AG04450 (cell line): ENCODE results near the gene NMRK2. TPM values are rescaled to one million over a fixed set of nuclear protein-coding genes. Genes with fewer than 3 reads are reported as not detected.

Source experiments
- CTCF ChIA-PET: fragments of 300-600, 350-600 bp; formaldehyde crosslinking; extraction: SDS; loops from one replicate; lab custom pipeline; 2022; ENCODE audit warnings: antibody characterized with exemption, inconsistent platforms; lab: Charles Lee
- POLR2A ChIA-PET: fragments of 350-600 bp; formaldehyde crosslinking; extraction: SDS; loops from one replicate; lab custom pipeline; 2021; ENCODE audit warnings: antibody characterized with exemption, inconsistent platforms; lab: Yijun Ruan, JAX
- DNase-seq: peaks from one replicate; pipeline ENCODE4 v3.0.0-alpha.2; 2011; ENCODE audit warnings: low read depth, low spot score
- H3K27ac ChIP-seq: one replicate; pipeline ENCODE4 v1.5.1; 2012; ENCODE audit warnings: low read depth, low read length, control low read depth
- H3K27me3 ChIP-seq: one replicate; pipeline ENCODE4 v1.6.0; 2012; ENCODE audit warnings: low read length; ENCODE audit not compliant: control insufficient read depth, insufficient read depth
- H3K4me3 ChIP-seq: 2 replicates; pipeline ENCODE4 v1.5.1; 2011; ENCODE audit warnings: mild to moderate bottlenecking, low read depth, low read length, control low read depth
- H3K9me3 ChIP-seq: 2 replicates; pipeline ENCODE4 v1.5.1; 2012; ENCODE audit warnings: low read length; ENCODE audit not compliant: control insufficient read depth, insufficient read depth
- CTCF ChIP-seq: IDR thresholded peaks from 2 replicates; pipeline ENCODE4 v1.5.1; 2011; ENCODE audit warnings: low read depth, low read length, control low read depth, inconsistent platforms
- polyA plus RNA-seq: library from polyadenylated mRNA; depleted of rRNA; stranded (reverse); fragments of >200 nt; gene quantifications from 2 replicates; pipeline ENCODE4 v1.2.3, GENCODE V29; 2011

Gene NMRK2
- polyA plus RNA-seq, 1 experiment = not detected

GRCh38 chr19:3897936-3898335 lies 34.9 kb upstream of the NMRK2 start:
- CTCF ChIA-PET = no interaction called here
- TF ChIP-seq CTCF = no peak
- POLR2A ChIA-PET = no interaction called here

GRCh38 chr19:3898426-3898825 lies 34.4 kb upstream of the NMRK2 start:
- H3K27me3 ChIP-seq = peaks cover 2% of the 10 kb centered on the region
- ChIA-PET CTCF (no interaction called here), POLR2A (no interaction called here)
- no peak overlapping the region for H3K4me3 ChIP-seq
- DNase-seq = no peak
- no peak overlapping the region for H3K27ac ChIP-seq
- H3K9me3 ChIP-seq = peaks cover 7% of the 10 kb centered on the region
- no peak for TF ChIP-seq CTCF

More at GRCh38 chr19:3897936-3898335, 34.9 kb upstream of the NMRK2 start:
- no peaks in the 10 kb centered on the region for H3K27me3 ChIP-seq
- H3K9me3 ChIP-seq = peaks cover 7% of the 10 kb centered on the region
- DNase-seq = no peak
- H3K4me3 ChIP-seq = no peak overlapping the region
- no peak overlapping the region for H3K27ac ChIP-seq

GRCh38 chr19:3899531-3900294 lies 33.2 kb upstream of the NMRK2 start:
- no peak overlapping the region for H3K4me3 ChIP-seq
- H3K27me3 ChIP-seq = peaks cover 2% of the 10 kb centered on the region
- POLR2A ChIA-PET = no interaction called here
- no peak for TF ChIP-seq CTCF
- CTCF ChIA-PET = no interaction called here
- peaks cover 7% of the 10 kb centered on the region for H3K9me3 ChIP-seq
- no peak for DNase-seq
- no peak overlapping the region for H3K27ac ChIP-seq

- Histone ChIP-seq H3K4me3 (no peak overlapping the region), H3K9me3 (peaks cover 8% of the 10 kb centered on the region), H3K27me3 (peaks cover 2% of the 10 kb centered on the region), H3K27ac (no peak overlapping the region)
- ChIA-PET POLR2A (no interaction called here), CTCF (no interaction called here)
- TF ChIP-seq CTCF = no peak
- no peak for DNase-seq
These were observed 30.4 kb upstream of the NMRK2 start for GRCh38 chr19:3902317-3902973.

GRCh38 chr19:3904233-3904632 lies 28.6 kb upstream of the NMRK2 start:
- H3K27me3 ChIP-seq = peaks cover 2% of the 10 kb centered on the region
- CTCF ChIA-PET = no interaction called here
- peaks cover 6% of the 10 kb centered on the region; the same call in 1 of the 2 replicates for H3K9me3 ChIP-seq
- POLR2A ChIA-PET = no interaction called here
- H3K4me3 ChIP-seq = no peak overlapping the region
- H3K27ac ChIP-seq = no peak overlapping the region
- no peak for DNase-seq
- no peak for TF ChIP-seq CTCF
